Glomerular endothelial cell (primary cell): ENCODE data around the gene IER5. TPM values are rescaled to one million over a fixed set of nuclear protein-coding genes. Genes with fewer than 3 reads are reported as not detected.

Experiments used
- DNase-seq: peaks from one replicate; pipeline ENCODE4 v3.0.0-alpha.2; 2011; ENCODE audit warnings: low read depth, low spot score; ENCODE audit errors: extremely low read depth
- total RNA-seq: library from RNA; depleted of rRNA; stranded (reverse); fragments of >200 nt; gene quantifications from 2 replicates; pipeline ENCODE4 v1.2.3, GENCODE V29; 2015

Gene IER5
- total RNA-seq, 1 donor from 2014 or later: 28.5 TPM

GRCh38 chr1:181095763-181096184 lies 7.3 kb downstream of the IER5 start:
- no peak for DNase-seq

GRCh38 chr1:181097242-181097641 lies 8.7 kb downstream of the IER5 start:
- DNase-seq: no peak

GRCh38 chr1:181099152-181100014 lies 10.9 kb downstream of the IER5 start:
- DNase-seq: no peak

GRCh38 chr1:181100015-181100905 lies 11.8 kb downstream of the IER5 start:
- no peak for DNase-seq

- DNase-seq: no peak
Measured at GRCh38 chr1:181100934-181101333, 12.4 kb downstream of the IER5 start.

GRCh38 chr1:181101581-181102226 lies 13.2 kb downstream of the IER5 start:
- no peak for DNase-seq

- DNase-seq: no peak
Measured at GRCh38 chr1:181102841-181103240, 14.3 kb downstream of the IER5 start.

- no peak for DNase-seq
Measured at GRCh38 chr1:181103399-181103798, 14.9 kb downstream of the IER5 start.

GRCh38 chr1:181104042-181104789 lies 15.7 kb downstream of the IER5 start:
- DNase-seq: no peak

- DNase-seq: no peak
Measured at GRCh38 chr1:181104790-181105133, 16.3 kb downstream of the IER5 start.

GRCh38 chr1:181105134-181106021 lies 16.9 kb downstream of the IER5 start:
- DNase-seq: no peak

- no peak for DNase-seq
Measured at GRCh38 chr1:181106022-181106312, 17.5 kb downstream of the IER5 start.

GRCh38 chr1:181106479-181106878 lies 18.0 kb downstream of the IER5 start:
- DNase-seq: no peak

- DNase-seq: no peak
Measured at GRCh38 chr1:181107711-181108110, 19.2 kb downstream of the IER5 start.

GRCh38 chr1:181108304-181108867 lies 19.9 kb downstream of the IER5 start:
- DNase-seq: no peak

GRCh38 chr1:181110013-181110412 lies 21.5 kb downstream of the IER5 start:
- no peak for DNase-seq

GRCh38 chr1:181111559-181111958 lies 23.1 kb downstream of the IER5 start:
- no peak for DNase-seq

GRCh38 chr1:181112071-181112929 lies 23.8 kb downstream of the IER5 start:
- DNase-seq: no peak
